GM18507 (cell line): ENCODE data around the gene TOB2.
"Not testable (repeated sequence)": the region's sequence is repeated elsewhere in the genome, so short reads cannot be mapped to it uniquely, and the experiment has no call there.

Experiments
- DNase-seq: peaks from one replicate; pipeline ENCODE4 v3.0.0; 2011; ENCODE audit warnings: low read depth; ENCODE audit not compliant: insufficient read length; ENCODE audit errors: extremely low spot score
- FAIRE-seq: peaks from 2 replicates; lab custom pipeline; 2011; peaks lifted over from hg19 to GRCh38; lab: Jason Lieb, UNC

TOB2 gene

GRCh38 chr22:41433480-41433879 is 13.1 kb downstream of the TOB2 start:
- not testable (repeated sequence) for FAIRE-seq

GRCh38 chr22:41431656-41432055 is 14.9 kb downstream of the TOB2 start:
- FAIRE-seq = no peak
- no peak for DNase-seq

More at GRCh38 chr22:41433480-41433879, 13.1 kb downstream of the TOB2 start:
- DNase-seq = not testable (repeated sequence)

DNA sequence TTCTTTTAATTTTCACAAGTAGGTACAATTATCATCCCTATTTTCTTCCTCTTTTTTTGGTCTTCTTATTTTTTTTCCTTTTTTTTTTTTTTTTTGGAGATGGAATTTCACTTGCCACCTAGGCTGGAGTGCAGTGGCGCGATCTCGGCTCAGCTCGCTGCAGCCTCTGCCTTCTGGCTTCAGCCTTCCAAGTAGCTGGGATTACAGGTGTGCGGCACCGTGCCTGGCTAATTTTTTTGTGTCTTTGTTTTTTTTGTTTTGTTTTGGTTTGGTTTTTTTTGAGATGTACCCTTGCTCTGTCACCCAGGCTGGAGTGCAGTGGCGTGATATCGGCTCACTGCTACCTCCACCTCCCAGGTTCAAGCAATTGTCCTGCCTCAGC is 16.7 kb downstream of the TOB2 start:
- FAIRE-seq (no peak), DNase-seq (no peak)

DNA sequence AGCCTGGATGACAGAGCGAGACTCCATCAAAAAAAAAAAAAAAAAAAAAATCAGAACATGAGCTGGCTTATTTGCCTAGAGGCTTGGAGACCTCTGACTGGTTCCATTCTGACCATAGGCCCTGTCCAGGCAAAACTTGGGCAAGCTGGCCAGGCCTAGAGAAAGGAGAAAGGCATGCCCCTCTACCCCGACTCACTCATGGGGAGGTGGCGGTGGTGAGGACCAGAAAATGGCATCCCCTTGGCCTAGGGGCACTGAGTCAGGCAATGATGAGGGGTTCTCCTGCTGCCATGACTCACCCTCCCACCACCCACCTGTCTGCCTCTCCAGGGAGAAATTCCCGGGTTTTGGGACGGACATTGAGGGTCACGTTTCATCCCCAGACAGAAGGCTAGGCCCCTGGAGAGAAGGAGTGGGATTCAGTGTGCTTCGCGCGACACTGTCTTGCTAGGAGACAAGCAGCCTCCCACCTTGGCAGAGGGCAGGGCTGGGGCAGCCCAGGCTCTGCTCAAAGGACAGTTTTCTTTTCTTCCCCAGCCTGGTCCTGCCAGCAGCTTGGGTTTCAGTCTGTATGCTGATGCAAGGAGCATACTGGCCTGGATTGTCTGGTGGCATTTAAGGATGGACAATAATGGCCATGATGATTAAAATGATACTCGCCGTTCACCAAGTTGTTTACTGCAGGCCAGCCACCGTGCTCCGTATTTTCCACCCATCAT is 17.2 kb downstream of the TOB2 start:
- FAIRE-seq = no peak
- DNase-seq = no peak

DNA sequence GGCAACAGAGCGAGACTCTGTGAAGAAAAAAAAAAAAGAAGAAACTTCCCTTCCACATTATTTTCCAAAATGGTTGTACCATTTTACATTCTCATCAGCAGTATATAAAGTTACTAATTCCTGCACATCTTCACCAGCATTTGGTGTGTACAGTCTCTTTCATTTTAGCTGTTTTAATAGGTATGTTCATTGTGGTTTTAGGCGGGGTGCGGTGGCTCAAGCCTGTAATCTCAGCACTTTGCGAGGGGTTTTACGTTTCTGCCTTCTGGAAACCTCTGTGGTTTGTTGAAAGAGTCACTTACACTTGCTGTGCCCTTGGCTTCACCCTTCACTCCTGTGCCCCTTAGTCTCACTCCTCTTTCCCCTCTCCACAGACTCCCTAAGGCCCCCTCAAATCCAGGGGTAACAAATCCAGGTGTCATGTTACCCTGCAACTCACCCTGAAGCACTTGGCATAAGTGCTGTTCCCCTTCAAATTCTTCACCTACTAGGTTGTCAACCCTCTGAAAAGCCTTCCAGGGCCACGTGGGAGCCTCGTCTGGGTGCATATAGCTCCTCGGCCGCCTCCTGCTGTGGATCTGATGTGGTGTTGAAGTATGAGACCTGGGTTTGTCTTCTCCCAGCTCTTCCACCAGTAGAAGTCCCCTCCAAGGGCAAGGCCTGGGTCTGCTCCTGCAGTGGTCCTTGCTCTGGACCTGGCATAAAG is 20.8 kb downstream of the TOB2 start:
- DNase-seq (no peak), FAIRE-seq (peak; percentile 64)

- FAIRE-seq = no peak
- DNase-seq = no peak
These were observed 27.9 kb downstream of the TOB2 start for GRCh38 chr22:41418717-41419116.

DNA sequence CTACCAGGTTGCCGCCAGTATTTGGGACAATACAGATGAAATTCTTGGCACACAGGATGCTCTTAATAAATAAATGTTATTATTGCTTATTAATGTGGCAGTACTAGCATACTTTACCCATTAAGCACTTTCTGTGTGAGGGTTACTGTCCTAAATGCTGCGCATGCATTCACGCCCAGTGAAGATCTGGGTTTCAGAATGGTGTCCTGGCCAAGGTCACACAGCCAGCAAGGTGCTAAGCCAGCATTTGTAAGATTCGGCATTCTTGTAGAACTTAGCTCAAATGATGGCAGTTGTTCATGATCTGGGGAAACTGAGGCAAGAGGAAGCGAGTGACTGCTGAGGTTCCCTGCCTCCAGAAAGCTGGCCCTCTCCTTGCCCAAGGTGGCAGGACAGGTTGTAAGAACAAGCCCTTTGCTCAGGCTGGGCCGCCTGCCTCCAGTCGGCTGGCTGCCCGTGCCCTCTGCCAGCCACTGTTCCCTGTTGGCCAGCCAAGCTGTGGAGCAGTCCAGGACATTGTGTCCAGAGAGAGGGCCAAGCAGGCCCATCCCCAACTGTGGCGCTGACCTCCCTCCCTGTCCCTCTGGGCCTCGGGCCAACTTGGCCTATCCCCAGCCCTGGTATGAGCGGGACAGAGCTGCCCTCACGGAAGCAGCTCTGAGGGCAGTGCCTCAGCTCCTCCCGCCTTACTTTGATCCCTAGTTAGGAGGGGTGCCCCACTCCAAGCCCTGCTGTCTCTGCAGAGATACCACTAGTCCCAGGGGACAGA is 28.8 kb downstream of the TOB2 start:
- DNase-seq = no peak
- FAIRE-seq = no peak

GRCh38 chr22:41415554-41415953 is 31.0 kb downstream of the TOB2 start:
- peak; percentile 18 for FAIRE-seq
- DNase-seq = no peak

DNA sequence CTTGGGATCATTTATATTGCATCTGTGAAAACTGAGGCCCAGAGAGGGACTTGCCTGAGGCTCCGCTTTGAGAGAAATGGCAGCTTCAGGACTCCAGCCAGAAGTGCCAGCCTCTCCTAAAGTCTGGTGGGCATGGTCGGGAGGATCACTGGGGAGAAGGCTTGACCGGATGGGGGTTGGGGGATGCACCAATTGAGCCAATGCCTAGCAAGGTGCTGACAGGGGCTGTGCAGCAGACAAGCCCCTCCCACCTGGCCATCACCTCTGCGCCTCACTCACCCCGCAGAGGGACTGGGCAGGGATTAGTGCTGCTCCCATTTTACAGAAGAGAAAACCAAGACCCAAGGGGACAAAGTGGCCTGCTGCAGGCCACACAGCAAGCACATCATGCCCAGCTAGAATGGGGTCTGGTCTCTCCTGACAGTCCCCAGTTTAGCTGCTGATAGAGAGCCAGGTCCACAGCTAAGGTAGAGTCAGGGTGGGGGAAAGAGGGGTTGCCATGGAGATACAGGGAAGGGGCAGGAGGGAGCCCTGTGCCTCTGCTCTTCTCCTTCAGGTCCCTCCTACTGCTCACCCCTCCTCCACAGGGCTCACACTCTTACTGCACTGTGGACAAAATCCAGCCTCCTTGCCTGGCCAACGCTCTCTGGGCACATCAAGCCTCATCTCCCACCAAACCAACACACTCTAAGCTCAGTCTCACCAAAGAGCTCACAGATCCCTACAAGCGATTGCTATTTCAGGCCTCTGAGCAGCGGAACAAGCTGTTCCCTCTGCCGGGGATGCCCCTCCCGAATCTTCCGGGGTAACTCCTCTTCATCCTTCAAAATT is 35.4 kb downstream of the TOB2 start:
- FAIRE-seq = no peak

DNA sequence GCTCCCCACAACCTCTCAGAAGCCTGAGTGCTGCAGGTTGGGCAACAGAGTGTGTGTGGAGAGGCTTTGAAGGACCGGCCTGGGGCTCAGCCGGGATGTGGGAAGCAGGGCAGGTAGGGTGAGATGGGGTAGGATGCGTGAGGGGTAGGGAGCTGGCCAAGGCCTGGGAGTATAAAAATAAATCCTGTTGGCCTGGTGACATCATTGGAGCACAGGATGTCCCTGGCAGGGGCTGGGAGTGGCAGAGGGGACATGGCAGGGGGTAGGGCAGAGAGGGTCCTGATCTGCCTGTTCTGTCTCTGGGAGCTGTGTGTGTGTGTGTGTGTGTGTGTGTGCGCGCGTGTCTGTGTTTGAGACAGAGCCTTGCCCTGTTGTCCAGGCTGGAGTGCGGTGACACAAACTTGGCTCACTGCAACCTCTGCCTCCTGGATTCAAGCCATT is 36.3 kb downstream of the TOB2 start:
- no peak for DNase-seq
- no peak for FAIRE-seq

More for the DNA sequence above, 35.4 kb downstream of the TOB2 start:
- DNase-seq = no peak

DNA sequence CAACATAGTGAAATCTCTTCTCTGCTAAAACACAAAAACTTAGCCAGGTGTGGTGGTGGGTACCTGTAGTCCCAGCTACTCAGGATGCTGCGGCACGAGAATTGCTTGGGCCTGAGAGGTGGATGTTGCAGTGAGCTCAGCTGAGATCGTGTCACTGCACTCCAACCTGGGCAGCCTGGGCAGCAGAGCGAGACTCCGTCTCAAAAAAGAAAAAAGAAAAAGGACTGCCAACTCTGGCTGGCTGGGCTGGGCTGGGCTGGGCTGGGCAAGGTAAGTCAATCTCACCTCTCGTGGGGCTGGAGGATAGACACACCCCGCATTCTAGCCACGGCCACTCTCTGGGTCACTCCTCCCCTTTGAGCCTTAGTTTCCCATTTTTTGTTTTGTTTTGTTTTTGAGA is 37.9 kb downstream of the TOB2 start:
- no peak for FAIRE-seq
- DNase-seq = no peak

- DNase-seq = no peak
- FAIRE-seq = no peak
These were observed 39.2 kb downstream of the TOB2 start for GRCh38 chr22:41407433-41407832.

GRCh38 chr22:41406410-41406809 is 40.2 kb downstream of the TOB2 start:
- DNase-seq = no peak
- no peak for FAIRE-seq

- no peak for FAIRE-seq
These were observed 41.0 kb downstream of the TOB2 start for GRCh38 chr22:41405588-41405987.

DNA sequence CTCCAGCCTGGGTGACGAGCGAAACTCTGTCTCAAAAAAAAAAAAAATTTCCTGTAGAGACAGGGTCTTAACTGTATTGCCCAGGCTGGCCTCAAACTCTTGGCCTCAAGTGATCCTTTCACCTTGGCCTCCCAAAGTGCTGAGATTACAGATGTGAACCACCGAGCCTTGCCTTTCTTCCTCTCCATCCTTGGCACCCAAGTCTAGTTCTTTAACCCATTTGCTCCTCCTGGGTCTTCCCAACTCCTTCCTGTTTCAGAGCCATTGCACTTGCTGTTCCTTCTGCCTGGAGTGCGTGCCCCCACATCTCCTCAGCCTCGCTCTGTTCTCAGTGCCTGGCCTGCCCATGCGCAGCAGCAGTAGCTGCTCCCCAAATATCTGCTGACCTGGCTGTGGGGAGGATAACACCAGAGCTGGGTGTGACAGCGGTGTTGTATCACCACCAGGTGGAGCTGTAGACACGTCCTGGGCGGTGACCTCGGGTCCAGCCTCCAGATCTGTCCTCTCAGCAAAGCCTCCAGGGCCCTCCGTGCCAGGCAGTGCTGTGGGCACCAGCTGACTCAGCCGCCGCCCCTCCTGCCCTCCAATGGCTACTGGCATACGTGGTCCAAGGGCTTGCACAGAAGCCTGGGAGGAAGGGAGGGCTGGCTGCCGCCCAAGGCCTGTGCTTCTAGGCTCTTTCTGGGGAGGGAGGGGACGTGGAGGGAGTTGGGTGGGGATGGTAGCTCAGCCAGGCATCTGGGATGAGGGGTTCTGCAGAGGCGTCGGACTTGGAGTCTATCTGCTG is 42.9 kb downstream of the TOB2 start:
- FAIRE-seq (peak; percentile 96), DNase-seq (peak; percentile 91)

More at GRCh38 chr22:41405588-41405987, 41.0 kb downstream of the TOB2 start:
- DNase-seq = no peak

- not testable (repeated sequence) for FAIRE-seq, DNase-seq
These were observed 43.8 kb downstream of the TOB2 start for GRCh38 chr22:41402851-41403250.

DNA sequence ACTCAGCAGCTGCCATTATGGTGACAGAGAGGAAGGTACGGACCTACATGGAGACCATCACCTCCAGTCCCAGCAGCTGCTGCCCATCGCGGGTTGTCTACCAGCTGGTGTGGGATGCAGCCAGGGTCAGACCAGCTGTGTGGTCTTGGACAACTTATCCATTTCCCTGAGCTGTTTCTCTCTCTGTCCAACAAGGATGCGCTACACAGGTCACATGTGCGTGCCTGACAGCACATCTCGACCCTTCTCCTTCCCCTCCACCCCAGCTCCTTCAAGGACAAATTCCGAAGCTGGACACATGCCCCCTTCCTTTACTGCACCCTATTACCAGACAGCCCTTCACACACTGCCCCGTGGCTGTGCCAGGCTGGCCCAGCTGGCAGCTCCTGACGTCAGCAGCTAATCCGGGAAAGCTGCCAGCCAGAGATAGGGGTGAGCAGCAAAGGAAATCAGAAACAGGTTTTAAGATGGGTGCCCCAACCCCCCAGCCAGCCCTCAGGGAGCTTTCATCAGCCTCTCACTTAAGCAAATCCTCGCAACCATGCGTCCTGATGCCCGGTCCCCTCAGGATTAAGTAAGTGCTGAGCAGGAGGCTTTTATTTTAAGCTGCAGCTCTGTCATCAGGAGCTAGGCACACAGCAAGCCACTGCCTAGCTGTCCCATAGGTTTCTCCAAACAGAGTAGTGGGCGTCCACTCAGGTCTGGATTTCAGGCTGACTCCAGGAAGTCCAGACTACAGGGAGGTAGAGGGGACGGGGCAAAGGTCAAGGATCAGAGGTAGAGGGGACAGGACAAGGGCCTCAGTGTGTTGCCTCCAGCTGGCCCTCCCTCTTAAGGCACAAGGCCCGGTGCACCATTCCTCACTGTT is 44.6 kb downstream of the TOB2 start:
- FAIRE-seq = no peak

DNA sequence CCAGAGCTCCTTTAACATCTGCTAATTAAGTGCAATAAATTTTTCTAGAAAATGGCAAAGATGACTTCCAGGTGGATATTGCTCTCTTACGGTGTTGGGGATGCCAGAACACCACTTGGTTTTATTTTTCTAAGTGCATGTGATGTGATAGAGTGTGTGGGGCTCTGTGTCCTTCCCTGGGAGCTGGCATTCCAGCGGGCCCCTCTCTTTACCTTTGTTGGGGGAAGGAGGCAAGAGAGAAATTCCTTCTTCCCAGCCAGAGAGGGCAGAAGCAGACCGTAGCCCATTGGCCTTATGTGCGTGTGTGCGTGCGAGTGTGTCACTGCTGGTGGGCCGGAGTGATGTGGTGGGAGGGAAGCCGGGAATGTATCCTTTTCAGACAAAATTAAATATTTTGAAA is 47.7 kb downstream of the TOB2 start:
- FAIRE-seq (no peak), DNase-seq (no peak)

More for the DNA sequence above, 44.6 kb downstream of the TOB2 start:
- no peak for DNase-seq
